Stimulated activated CD4-positive, alpha-beta T cell treated with anti-CD3 and anti-CD28 coated beads, Interleukin-4, amount 100 ng/mL, for 1 hour (primary cell): ENCODE results near the gene CUL4A.
"Not testable (repeated sequence)": the region's sequence is repeated elsewhere in the genome, so short reads cannot be mapped to it uniquely, and the experiment has no call there.

ENCODE experiments used
- DNase-seq: peaks from one replicate; pipeline ENCODE4 v3.0.0-alpha.2; 2020

Gene CUL4A

DNA sequence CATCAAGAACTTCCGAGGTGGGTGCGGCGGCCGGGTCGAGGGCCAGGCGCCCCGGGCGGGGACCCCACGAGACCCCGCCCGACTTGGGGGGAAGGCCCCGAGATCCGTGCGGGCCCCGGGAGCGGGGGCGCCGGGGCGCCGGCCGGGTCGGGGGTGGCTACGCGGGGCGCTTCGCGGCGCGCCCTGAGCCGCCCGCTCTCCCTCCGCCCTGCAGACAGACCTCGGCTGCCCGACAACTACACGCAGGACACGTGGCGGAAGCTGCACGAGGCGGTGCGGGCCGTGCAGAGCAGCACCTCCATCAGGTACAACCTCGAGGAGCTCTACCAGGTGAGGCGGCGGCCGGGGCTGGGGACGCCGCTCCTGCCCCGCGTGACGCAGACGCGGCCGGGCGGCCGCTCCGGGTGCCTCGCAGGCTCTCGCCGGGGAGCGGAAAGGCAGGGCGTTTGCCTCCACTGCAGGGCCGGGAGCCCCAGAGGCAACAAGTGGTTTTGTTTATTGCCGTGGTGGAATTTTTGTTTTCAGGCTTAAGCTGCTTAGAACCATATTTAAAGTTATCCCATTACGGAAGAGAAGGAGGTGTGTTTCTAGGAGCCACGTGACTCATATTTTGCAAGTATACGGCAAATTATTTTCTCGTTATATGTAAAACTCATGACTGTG is 477 bp downstream of the CUL4A start:
- peak; percentile 68 for DNase-seq

DNA sequence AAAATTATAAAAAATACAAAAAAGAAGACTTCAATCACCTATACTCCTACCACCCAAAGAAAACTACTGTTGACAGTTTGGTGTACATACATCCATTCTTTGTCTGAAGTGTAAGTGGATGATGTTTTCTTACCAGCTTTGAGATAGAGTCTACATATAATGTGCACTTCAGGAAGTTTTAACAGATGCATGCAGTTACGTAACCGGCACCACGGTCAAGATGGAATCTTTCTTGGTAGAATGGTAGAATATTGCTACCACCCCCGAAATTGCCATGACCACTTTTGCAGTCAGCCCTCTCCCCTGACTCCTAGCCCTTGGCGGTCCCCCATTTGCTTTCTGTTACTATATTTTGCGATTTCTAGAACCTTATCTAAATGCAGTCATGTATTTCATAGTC is 1.4 kb downstream of the CUL4A start:
- no peak for DNase-seq

DNA sequence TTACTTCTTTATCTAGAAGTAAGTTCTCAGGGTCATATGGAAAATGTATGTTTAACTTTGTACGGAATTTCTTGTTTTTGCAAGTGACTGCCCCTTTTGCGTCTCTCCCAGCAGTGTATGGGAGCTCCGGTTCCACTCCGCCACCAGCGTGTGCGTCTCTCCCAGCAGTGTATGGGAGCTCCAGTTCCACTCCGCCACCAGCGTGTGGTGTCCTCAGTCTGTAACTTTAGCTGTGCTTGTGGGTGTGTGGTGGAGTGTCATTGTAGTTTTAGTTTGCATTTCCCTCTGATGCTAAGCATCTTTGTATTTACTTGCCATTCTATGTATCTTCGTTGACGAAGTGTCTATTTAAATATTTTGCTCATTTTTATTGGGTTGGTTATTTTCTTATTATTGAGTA is 2.4 kb downstream of the CUL4A start:
- DNase-seq, result peak; percentile 14

DNA sequence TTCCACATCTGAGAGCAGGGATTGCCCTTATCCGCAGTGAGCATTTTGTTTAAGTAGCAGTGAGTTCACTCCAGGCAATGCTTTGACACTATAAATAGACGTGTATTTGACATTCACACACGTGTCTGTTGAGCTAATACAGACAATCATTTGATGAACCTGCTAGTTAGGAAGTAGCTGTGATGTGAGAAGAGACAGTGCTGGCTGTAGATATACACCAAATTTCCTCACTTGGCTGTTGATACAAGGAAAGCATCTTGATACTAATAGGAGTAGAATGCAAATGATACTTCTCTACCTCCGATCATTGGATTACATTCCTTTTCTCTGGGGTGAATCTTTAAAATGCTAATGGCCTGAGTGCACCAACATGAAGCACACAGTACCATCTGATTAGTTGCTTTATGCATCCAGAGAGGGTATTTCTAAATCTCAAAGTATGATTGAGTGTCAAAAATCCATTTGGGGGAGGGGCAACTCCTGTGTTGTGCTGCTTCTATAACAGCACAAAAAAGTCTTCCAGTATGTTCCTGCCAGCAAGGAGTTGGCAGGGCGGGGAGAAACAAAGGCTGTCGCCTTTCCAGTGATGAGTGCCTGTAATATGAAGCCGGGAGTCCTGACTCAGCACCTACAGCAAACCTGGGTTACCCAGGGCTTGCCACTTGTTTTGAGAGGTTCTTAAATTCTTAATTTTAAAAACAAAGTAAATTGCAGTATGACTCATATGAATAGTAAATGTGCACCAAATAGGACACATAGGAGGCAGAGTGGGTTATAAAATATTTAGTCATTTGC is 7.0 kb downstream of the CUL4A start:
- DNase-seq, result no peak

DNA sequence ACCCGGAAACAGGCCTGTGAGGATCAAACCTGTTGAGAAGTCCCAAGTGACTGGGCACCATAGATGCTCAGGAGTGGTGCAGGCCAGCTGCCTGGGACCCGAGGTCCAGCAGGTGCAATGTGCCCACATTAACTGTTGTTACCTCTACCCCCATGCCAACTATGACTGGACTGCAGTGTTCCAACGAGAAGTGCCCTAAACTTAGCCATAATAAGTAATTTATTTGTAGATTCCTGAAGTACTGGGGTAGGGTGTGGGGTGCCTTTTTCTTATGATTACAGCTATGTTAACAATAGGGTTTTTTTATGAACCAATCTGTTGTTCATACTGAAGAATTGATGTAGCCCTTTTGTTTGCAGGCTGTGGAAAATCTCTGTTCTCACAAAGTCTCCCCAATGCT is 9.2 kb downstream of the CUL4A start:
- no peak for DNase-seq

DNA sequence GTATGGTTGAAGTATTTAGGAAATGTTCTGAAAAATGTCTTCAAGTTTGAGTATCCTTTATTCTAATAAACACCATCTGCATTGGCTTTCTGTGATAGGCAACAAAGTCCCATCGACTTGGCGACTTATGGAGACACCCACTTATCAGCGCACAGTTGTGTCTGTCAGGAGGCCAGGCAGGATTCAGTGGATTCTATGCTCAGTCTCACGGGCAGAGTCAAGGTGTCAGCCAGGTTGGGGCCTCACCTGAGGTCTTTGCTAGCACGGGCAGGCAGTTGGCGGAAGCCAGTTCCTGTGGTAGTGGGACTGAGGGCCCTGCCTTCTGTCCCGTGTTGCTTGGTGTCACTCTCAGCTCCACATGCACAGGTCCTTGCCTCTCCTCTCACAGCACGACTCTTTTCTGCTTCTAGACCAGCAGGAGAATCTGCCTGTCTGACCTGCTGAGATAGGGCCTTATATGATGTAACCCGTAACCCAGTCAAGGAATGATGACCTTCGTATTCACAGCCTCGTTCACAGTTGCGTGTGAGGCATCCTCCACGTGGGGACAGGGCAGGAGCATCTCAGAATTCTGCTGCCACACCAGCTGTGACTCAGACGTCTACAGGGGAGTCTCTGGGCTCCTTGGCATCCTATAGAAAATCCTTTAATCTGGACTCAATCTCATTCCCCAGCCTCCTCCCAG is 10.0 kb downstream of the CUL4A start:
- DNase-seq, result no peak

DNA sequence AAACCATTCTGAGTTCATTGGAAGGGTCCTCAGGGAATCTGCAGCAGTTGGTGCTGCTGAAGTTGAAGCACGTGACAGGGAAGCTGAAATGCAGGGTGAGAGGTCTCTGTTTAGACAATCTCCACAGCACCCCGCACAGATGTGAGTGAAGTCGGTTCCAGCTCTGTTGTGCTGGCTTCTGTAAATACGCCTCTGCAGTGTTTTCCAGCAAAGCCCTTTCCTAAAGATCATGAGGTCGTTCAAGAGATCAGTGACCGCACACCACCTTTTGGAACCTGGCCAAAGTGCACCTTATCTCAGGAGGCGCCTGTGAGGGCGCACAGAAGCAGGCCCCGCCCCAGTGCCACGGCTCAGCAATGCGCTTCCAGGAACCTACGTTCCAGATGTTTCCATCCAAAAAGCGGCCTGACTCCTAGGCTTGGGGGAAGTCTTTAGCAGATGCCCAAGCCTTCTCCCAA is 10.8 kb downstream of the CUL4A start:
- DNase-seq, result no peak

DNA sequence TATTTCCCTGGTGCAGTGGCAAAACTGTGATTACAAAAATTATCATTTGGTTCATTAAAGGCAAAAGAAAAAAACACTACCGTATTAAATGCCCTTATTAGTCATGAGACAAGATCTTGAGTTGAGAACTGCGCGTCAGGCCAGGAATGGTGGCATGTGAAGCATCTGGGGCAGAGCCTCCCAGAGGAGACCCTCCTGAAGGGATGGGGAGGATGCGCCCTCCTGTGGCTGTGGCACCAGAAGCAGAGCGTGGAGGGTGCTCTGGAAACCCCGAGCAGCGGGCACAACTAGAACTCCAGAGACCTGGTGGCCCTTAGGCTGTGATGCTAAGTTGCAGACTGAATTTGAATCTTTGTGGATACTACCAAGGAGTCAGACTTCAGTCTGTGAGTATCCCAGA is 11.5 kb downstream of the CUL4A start:
- DNase-seq, result peak; percentile 15

DNA sequence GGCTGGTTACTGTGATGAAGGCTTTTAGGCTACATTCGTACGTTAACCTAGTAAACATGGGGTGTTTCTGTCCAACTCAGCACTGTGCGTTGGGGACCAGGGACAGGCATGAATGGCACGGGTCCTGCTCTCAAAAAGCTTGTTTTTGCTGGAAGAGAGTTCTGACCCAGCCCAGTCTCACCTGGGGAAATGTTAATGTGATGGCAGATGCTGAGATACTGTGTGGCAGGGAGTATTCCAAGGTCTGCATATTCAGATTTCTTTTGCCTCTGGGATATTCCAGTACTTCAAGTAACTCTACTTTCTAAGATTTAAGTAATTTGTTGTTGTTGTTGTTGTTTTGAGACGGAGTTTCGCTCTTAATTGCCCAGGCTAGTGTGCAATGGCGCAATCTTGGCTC is 13.7 kb downstream of the CUL4A start:
- DNase-seq, result no peak

DNA sequence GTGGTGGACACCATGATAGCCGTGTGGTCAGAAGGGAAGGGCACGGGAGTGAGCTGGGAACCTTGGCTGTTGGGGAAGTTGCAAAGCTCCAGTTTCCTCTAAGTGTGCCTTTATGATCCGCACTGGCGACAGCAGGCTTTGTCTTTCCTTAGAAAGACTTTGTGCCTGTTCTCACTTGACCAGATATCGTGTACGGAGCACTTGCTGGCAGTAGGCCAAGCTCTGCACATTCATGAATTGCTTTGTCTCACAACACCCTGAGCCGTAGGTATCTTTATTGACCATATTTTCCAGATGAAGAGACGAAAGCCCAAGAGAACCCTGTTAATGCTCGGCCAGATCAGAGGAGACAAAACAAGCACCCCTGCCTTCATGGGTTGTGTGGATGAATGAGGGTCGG is 15.1 kb downstream of the CUL4A start:
- no peak for DNase-seq

DNA sequence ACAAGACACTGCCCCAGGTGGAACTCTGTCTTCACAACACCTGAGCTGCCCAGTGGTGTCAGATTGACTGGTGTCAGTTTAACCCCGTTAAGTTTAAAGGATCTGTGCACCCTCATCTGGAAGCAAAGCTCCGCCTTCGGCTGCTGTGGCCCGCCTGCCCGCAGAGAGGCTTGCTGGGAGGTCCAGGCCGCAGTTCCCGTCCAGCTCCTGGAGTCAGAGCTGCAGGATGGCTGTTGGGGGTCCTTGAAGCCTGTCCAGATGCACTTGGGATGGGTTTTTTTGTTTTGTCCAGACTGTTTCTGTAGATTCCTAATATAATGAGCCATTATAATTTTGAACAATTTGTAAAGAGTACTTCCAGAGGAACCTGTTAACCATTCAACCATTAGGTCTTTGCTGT is 16.1 kb downstream of the CUL4A start:
- no peak for DNase-seq

DNA sequence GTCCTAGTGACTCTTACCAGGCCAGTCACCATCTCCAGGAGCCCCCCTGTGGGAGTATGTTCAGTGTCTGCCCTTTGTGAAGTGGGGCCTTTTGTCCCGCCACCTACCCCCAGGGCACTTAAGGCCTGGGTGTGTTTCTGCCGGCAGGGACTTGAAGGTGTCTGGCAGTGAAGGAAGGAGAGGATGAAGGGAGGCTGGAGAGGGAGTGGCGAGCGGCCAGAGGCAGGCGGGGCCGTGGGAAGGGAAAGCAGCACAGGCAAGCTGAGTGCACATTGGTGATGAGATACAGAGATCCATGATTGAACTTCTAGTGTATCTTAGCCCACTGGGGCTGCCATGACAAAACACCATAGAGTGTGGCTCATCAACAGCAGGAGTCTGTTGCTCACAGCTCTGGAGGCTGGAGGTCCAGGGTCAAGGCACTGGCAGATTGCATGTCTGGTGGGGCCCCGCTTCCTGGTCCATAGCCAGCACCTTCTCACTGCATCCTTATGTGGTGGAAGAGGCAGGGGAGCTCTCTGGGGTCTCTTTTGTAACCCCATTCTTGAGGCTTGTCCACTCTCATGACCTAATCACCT is 17.5 kb downstream of the CUL4A start:
- no peak for DNase-seq

DNA sequence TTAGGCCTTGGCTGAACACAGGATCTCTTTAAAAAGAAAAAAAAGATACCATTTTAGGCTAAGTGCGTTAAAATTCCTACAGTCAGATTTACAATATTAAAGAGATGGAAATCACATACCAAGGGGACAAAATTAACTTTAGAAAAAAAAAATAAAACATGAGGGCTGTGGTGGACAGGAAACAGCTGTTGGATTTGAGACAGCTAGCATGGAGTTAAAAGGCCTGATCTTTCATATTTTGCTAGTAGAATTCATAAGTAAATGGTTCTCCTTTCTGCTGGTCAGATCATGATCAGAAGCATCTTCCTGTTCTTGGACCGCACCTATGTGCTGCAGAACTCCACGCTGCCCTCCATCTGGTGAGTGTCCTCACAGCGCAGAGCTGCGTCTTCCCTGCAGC is 19.7 kb downstream of the CUL4A start:
- no peak for DNase-seq

DNA sequence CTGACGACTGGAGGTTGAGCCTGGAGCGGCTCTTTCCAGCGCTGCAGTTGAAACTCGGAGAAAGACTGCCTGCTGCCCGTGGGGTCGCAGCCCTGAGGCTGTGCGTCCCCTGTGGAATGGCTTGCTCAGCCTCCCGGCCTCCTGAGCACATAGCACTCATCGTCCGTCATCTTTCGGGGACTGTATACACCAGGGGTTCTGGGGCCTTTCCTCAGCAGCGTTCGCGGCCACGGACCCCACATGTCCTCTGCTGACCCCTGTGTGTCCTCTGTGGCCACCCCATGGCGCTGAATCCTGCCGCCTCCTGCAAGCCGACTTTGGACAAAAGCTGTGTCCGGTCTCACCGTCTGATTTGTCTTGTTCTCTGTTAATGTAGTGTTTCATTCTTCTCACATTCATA is 20.4 kb downstream of the CUL4A start:
- no peak for DNase-seq

DNA sequence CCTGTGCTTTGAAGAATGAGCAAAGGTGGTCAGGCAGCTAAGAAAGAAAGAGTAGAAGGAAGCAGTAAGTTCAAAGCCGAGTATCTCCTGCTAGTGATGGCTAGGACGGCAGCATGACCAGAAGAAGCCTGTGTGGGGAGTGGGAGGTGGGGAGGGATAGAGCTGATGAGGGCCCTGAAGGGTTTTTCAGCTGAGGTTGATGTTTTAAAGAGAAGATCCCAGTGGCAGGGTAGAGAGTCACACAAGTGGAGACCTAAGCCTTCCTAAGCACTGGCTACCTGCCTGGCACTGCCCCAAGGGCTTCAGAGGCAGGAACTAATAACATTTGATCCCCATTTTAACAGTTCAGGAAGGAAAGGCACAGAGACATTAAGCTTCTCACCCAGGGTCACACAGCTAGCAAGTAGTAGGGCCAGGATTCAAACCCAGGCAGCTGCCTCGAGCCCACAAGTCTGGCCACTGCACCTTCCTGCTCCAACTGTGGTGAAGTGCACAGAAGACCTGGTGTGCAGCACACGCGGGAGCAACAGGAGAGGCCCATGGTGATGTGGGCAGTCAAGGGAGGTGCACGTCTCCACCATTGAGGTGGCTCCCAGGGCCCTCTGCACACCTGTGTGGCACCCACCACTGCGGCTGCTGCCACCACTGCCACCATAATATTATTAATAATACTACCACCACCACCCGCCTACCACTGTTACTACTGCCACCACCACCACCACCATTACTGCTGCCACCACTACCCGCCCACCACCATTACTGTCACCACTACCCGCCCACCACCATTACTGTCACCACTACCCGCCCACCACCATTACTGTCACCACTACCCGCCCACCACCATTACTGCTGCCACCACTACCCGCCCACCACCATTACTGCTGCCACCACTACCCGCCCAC is 22.1 kb downstream of the CUL4A start:
- DNase-seq, result no peak

DNA sequence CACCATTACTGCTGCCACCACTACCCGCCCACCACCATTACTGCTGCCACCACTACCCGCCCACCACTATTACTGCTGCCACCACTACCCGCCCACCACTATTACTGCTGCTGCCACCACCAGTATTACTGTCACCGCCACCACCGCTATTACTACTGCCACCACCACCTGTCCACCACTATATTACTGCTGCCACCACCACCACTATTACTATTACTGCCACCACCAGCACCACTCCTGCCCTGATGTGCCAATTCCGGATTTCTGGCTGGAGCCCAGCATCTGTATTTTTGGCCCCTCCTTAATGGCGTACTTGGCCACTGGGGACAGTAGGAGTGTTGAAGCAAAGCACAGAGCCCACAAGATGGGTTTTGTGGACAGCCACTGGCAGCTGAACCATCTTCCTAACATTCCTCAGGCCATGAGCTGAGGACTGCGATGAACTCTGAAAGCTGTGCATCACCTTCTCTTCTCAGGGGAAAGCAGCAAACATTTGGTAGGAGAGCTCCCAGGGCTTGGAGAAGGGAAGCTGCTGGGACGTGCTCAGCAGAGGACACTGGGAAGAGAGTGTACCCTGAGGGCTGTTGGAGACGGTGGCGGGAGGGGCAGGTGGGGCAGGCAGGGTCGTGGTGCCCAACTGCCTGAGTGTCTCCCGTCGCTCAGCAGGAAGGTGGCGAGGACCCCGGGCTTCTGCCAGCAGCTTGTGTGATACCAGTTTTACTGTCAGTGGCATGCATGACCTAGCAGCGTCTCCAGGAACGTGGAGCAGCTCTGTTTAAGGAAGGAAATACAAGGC is 23.0 kb downstream of the CUL4A start:
- no peak for DNase-seq

DNA sequence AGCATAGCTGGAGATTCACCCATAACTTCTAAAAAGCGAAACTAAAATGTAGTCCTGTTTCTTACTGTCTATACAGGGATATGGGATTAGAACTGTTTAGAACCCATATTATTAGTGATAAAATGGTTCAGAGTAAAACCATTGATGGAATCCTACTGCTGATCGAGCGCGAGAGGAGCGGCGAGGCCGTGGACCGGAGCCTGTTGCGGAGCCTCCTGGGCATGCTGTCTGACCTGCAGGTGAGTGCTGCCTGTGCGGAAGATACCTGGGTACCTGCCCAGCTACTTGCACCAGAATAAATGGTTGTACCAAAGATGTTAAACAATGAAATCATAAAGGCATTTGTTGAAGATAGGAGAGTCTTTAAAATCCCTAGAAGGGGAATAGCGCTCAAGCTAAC is 23.7 kb downstream of the CUL4A start:
- no peak for DNase-seq

DNA sequence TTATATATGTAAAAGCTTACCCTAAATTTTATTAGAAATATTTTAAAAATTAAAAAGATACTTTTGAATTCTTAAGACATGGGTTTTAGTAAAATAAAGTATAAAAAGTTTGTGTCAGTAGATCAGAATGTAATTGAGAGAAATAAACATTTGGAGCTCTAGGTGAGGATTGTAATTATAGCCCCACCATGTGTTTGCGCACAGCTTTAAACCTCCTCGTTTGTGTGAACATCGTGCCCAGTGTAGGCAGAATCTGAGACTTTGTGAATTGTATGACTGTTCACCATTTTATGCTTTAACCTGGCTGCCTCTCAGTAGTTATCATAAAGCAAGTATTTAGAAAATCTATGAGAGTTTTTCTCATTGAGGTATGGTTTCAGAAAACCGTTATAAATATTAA is 29.1 kb downstream of the CUL4A start:
- DNase-seq, result no peak

DNA sequence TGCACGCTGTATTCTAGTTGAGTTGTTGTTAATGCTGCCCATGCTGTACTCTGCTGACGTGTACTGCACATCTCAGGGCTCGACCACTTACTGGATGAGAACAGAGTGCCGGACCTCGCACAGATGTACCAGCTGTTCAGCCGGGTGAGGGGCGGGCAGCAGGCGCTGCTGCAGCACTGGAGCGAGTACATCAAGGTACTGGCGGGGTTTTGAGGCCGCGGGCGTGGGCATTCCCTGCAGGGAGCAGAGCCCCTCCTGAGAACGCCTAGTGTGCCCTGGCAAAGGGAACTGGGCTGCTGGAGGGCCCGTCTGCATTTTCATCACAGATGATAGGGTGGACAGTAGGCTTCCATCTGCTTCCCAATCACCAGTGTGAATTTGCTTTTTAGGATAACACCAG is 29.9 kb downstream of the CUL4A start:
- DNase-seq, result no peak

DNA sequence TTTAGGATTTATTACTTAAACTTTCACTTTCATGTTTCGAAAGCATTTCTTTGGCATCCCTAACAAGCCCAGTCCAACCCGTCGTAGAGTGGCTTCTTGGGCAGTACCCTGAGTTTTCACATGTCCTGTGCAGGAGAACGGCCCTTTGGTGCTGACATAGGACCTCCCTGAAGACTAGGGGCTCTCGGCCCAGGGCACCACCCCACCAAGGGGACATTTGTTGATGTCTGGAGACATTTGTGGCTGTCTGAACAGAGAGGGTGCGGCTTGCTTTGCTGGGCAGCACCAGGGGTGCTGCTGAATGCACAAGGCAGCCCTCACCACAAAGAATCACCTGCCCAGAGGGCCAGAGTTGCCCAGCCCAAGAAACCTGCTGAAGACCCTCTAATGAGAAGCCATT is 30.6 kb downstream of the CUL4A start:
- no peak for DNase-seq

DNA sequence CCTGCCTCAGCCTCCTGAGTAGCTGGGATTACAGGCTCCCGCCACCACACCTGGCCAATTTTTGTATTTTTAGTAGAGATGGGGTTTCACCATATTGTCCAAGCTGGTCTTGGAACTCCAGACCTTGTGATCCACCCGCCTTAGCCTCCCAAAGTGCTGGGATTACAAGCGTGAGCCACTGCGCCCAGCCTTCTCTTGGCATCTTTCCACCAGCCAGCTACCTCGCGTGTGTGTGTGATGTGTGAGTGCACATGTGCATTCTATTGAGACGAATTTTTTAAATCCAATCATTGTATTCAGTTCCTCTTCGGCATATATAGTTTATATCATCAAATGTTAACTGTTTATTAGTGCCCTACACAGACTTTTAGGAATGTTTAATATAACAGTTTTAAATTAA is 32.2 kb downstream of the CUL4A start:
- not testable (repeated sequence) for DNase-seq

DNA sequence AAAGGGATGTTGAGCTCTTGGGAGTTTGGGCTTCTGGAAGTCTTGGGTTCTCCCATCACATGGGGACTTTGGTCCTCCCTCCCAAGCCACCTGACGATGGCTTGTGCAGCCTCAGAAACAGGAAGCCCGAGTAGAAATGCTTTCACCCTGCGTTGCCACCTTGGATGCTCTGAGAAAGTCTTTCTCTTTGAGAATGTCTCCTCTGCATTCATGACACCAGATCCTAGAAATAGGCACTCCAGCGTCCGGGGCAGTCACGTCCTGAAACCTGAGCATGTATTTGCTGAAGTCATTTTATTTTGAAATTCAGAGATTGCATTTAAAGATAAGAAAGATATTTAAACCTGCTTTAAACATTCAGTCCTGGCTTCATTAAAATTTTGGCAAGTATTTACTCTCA is 34.4 kb downstream of the CUL4A start:
- no peak for DNase-seq
